ENCODE measurements around the gene FHOD3. TPM values are rescaled to one million over a fixed set of nuclear protein-coding genes. Genes with fewer than 3 reads are reported as not detected.

The FHOD3 gene
- total and polyA plus RNA-seq, 2 of the 8 experiments (the other 6 are each of a cell fraction or from before 2014, with no cell fraction given), result 9.7 to 10.5 TPM

DNA sequence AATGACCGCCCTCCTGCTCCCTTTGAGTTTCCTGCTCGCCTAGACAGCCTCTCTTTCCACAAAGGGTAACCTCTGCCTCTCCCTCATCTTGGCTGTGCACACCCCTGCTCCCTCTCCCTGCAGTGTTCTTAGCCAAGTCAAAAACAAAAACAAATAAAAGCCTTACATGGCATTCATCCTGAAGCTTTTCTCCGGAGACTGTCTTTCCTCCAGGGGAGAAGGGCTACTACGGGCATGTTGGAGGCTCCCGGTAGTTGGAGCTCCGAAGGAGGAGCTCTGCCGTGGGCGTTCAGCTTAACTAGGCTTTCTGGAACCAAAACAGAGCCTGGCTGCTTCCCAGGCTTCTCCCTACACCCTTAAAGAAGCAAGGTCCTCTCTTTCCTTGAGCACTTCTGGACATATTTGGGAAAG is 427.1 kb downstream of the FHOD3 start (continued):
- TF ChIP-seq CHD2 (IDR thresholded peaks at IDR 0.05; ENCODE audit: low read length) (no peak), JUN (IDR thresholded peaks at IDR 0.05; ENCODE audit: low read depth, low read length) (no peak), BCL11A (IDR thresholded peaks at IDR 0.05; ENCODE audit: low read depth in 2 of 2, low read length in 2 of 2) (no peak), BACH1 (IDR thresholded peaks at IDR 0.05; ENCODE audit: low read length) (no peak), RNF2 (IDR thresholded peaks at IDR 0.05; ENCODE audit: borderline replicate concordance, low read depth, low read length, missing control alignments, poor library complexity, severe bottlenecking) (no peak)
